Head of caudate nucleus (tissue), 42 donors: ENCODE data around the gene TSPYL1.

Experiments used
- DNase-seq, 42 donors: peaks; one replicate each; pipeline versions ENCODE4 v3.0.0 to v3.0.0-alpha.2; 2020 to 2021; ENCODE audit warnings: mixed read lengths in 7 of 42
- intact Hi-C: fragments of 100-400 bp; cut with DNase I; formaldehyde crosslinking; loops from one replicate; pipeline ENCODE4 v1.15.0; 2022

TSPYL1 gene

DNA sequence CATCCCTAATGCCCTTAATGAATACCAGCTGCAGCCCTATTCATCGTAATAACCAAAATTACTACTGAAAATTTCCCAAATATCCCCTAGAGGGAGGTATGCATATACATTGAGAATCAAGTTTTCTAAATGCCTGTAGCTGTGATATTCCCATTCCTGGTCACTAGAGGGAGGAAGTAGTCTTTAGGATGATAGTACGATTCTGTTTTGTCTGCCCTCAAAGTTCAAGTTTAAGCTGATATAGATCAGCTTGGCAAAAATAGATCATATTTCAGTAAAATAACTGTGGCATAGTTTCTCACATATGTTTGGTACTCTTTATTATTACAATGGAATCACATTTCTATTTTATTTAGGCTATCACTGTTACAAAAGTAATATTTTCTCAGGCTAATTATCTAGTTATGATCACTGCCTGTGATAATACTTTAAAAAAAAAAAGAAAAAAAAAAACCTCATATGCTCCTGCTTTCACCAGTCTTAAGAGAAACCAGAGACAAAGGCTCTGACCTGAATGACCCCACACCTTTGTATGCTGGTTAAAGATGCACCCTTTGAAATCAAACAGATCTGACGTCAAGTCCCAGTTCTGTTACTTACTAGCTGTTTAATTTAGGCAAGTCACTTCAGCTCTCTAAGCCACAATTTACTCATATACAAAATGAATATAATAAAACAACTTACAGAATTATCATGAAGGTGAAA, 11.0 kb downstream of the TSPYL1 start:
- peak in 1 of 42 donors; percentile 34 for DNase-seq
- intact Hi-C loops: no loop called here

DNA sequence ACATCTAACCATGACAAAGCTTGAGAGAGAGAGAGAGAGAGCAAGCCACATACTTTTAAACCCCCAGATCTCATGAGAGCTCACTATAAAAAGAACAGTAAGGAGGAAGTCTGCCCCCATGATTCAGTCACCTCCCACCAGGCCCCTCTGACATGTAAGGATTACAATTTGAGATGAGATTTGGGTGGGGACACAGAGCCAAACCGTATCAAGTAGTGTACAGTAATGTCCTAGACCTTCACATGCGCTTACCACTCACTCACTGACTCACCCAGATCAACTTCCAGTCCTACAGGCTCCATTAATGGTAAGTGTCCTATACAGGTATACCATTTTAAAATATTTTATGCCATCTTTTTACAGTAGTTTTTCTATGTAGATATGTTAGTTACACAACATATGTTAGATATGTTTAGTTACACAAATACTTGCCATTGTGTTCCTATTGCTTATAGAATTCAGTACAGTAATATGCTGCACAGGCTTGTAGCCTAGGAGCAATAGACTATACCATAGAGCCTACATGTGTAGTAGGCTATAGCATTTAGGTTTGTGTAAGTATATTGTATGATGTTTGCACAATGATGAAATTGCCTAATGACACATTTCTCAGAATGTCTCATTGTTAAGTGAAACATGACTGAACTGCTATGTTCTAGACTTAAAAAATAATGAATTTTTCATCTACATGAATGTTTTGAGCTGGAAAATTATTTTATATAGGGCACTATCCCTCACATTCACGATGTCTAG, 11.7 kb downstream of the TSPYL1 start:
- no peak for DNase-seq
- intact Hi-C loops: no loop called here

GRCh38 chr6:116266803-116267202, 12.9 kb downstream of the TSPYL1 start:
- DNase-seq: no peak
- intact Hi-C loops: no loop called here

GRCh38 chr6:116265041-116265829, 14.5 kb downstream of the TSPYL1 start:
- intact Hi-C loops: no loop called here
- peak in 3 of 42 donors; percentile 9 to 29 (median 28) for DNase-seq

DNA sequence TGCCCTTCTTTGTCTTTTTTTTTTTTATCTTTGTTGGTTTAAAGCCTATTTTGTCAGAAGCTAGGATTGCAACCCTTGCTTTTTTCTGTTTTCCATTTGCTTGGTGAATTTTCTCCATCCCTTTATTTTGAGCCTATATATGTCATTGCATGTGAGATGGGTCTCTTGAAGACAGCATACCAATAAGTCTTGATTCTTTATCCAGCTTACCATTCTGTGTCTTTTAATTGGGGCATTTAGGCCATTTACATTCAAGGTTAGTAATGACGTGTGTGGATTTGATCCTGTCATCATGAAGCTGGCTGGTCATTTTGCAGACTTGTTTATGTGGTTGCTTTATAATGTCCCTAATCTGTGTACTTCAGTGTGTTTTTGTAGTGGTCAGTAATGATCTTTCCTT, 16.4 kb downstream of the TSPYL1 start:
- intact Hi-C loops: no loop called here

DNA sequence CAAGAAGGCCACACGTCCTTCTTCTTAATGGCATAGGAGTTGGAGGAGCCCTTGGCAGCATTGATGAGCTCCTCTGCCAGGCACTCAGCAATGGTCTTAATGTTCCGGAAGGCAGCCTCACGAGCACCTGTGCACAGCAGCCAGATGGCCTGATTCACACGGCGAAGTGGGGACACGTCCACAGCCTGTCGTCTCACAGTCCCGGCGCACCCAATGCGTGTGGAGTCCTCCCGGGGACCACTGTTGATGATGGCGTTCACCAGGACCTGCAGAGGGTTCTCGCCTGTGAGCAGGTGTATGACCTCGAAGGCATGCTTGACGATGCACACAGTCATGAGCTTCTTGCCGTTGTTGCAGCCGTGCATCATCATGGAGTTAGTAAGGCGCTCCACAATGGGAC, 21.2 kb downstream of the TSPYL1 start:
- no peak for DNase-seq
- intact Hi-C loops: no loop called here

More for the DNA sequence above, 16.4 kb downstream of the TSPYL1 start:
- DNase-seq: no peak

DNA sequence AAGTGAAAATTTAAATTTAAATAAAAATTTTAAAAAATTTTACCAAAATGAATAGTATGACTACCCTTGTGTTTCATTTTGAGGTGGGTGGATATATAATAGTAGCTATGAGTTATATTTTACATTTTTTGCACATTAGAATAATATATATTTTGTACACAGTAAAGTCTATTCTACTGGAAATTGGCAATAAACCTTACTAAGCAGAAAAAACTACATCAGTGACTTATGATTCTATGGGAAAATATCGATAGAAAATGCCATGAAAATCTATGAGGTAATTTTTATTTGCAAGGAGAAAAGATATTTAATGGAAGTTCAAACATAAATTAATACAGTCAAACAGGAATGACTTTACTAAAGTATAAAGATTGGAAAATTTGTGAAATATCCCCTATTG, 23.0 kb downstream of the TSPYL1 start:
- no peak for DNase-seq
- intact Hi-C loops: no loop called here

- DNase-seq: no peak
- intact Hi-C loops: no loop called here
Observed at GRCh38 chr6:116255246-116255800, 24.4 kb downstream of the TSPYL1 start.

DNA sequence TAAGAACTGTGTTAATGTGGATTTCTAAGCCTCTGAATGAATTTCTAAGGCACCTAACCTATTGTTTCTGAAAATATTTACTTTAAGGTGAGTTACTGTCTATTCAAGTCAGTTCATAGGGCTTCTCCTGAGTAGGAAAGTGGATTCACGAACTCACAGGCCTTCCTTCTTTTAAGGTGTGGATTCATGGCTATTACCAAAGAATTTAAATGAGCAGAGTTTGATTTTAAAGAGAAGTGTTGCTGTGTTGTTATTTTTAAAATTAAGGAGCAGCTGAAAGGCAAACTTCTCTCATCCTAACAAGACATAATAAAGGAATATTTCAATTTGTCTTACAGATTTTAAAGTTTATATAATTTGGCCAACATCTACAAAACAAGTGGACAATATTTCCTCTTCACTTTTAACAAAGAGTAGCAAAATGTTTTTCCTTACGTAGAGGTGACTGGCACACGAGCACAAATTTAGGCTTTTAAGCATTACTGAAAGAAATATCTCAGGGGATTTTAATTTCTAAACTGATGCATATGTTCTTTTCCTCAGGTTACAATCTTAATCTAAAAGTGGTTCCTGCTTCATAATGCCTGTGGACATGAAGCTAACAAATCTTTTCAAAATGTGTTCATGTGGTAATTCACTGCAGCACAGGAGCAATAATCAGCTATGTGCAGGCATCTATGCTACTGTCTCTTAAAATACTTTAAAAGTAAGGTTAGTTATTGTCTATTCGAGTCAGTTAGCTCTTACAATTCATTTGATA, 25.3 kb downstream of the TSPYL1 start:
- no peak for DNase-seq
- intact Hi-C loops: no loop called here

GRCh38 chr6:116253505-116254296, 26.0 kb downstream of the TSPYL1 start, which contains the start of gene TSPYL4:
Gene TSPYL4 (minus strand): TSS chr6:116254075. CDS start chr6:116254008, 67 bp downstream.
- intact Hi-C loops: no loop called here
- DNase-seq: peak; percentile 89 to 98 (median 95)

- peak in 1 of 42 donors; percentile 75 for DNase-seq
- intact Hi-C loops: no loop called here
Observed at GRCh38 chr6:116253188-116253504, 26.6 kb downstream of the TSPYL1 start.

GRCh38 chr6:116251568-116252384, 28.0 kb downstream of the TSPYL1 start:
- no peak for DNase-seq
- intact Hi-C loops: no loop called here

DNA sequence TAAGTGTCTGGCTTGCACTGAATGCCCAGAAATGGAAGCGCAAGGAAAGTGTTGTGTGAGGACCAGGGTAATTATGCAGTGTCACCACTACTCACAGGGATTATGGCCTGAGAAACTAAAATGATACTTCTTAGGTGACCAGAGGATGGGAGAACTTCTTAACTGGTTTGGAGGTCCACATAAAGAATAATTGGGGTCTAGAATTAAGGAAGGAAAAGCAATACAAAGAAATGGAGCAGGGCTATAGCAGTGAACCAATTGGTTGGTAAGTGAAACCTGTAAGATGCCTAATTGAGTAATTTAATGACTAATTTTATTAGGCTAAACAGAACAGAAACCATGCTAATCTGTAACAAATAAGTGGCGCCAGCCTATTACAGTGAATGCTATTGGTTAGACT, 31.2 kb downstream of the TSPYL1 start:
- DNase-seq: no peak
- intact Hi-C loops: no loop called here

GRCh38 chr6:116247285-116247684, 32.4 kb downstream of the TSPYL1 start:
- intact Hi-C loops: no loop called here
- no peak for DNase-seq

- intact Hi-C loops: no loop called here
- no peak for DNase-seq
Observed at GRCh38 chr6:116246089-116246488, 33.6 kb downstream of the TSPYL1 start.

- no peak for DNase-seq
- intact Hi-C loops: no loop called here
Observed at GRCh38 chr6:116244284-116244683, 35.4 kb downstream of the TSPYL1 start.

GRCh38 chr6:116239856-116240255, 39.9 kb downstream of the TSPYL1 start:
- intact Hi-C loops: no loop called here
- no peak for DNase-seq
